Large intestine (tissue), 3 donors: ENCODE measurements around the gene INPP4B. TPM values are rescaled to one million over a fixed set of nuclear protein-coding genes. Genes with fewer than 3 reads are reported as not detected.

Experiments
- DNase-seq, 2 donors: peaks; one replicate each; pipeline versions ENCODE4 v3.0.0 to v3.0.0-alpha.2; 2013
- H3K27ac ChIP-seq: one replicate; pipeline ENCODE4 v1.5.1; 2013; ENCODE audit warnings: low read length
- H3K27me3 ChIP-seq: 2 replicates; pipeline ENCODE4 v1.6.1; 2013; ENCODE audit warnings: low read length; ENCODE audit not compliant: control insufficient read depth, insufficient read depth
- H3K36me3 ChIP-seq: 2 replicates; pipeline ENCODE4 v1.6.1; 2013; ENCODE audit warnings: low read length; ENCODE audit not compliant: control insufficient read depth, insufficient read depth
- H3K4me1 ChIP-seq: one replicate; pipeline ENCODE4 v1.6.1; 2013; ENCODE audit warnings: low read length; ENCODE audit not compliant: control insufficient read depth, insufficient read depth
- H3K4me3 ChIP-seq: one replicate; pipeline ENCODE4 v1.5.1; 2013; ENCODE audit warnings: low read length
- H3K9me3 ChIP-seq: one replicate; pipeline ENCODE4 v1.6.1; 2013; ENCODE audit warnings: mild to moderate bottlenecking, low read depth, low read length, moderate library complexity; ENCODE audit not compliant: control insufficient read depth
- WGBS: methylation state at CpG from one replicate; pipeline ENCODE4 v1.1.5; 2013; ENCODE audit warnings: low lambda C conversion rate; ENCODE audit not compliant: insufficient coverage; 5-methylcytosine and 5-hydroxymethylcytosine counted together
- polyA plus RNA-seq: library from polyadenylated mRNA; unstranded; fragments of 120-200 nt; gene quantifications from one replicate; pipeline ENCODE4 v1.2.1, GENCODE V29; 2013

The INPP4B gene
- polyA plus RNA-seq, 1 donor: 6.6 TPM

- Histone ChIP-seq H3K4me3 (no peak overlapping the region), H3K9me3 (no peaks in the 10 kb centered on the region), H3K27me3 (no peaks in the 10 kb centered on the region), H3K27ac (no peak overlapping the region), H3K36me3 (no peaks in the 10 kb centered on the region), H3K4me1 (no peaks in the 10 kb centered on the region)
- no peak for DNase-seq
These were observed 250.8 kb downstream of the INPP4B start for GRCh38 chr4:142595222-142595871.

GRCh38 chr4:142585411-142585810 lies 260.7 kb downstream of the INPP4B start:
- no peaks in the 10 kb centered on the region for H3K36me3 ChIP-seq
- no peaks in the 10 kb centered on the region for H3K4me1 ChIP-seq
- no CpG with 5 or more reads among the region's 1 CpG for WGBS
- DNase-seq: no peak
- H3K27ac ChIP-seq: no peak overlapping the region
- H3K4me3 ChIP-seq: no peak overlapping the region
- H3K27me3 ChIP-seq: no peaks in the 10 kb centered on the region
- no peaks in the 10 kb centered on the region for H3K9me3 ChIP-seq

- no peaks in the 10 kb centered on the region for H3K36me3 ChIP-seq
- WGBS: no CpG with 5 or more reads among the region's 1 CpG
- no peak overlapping the region for H3K4me3 ChIP-seq
- no peaks in the 10 kb centered on the region for H3K9me3 ChIP-seq
- H3K27ac ChIP-seq: no peak overlapping the region
- no peaks in the 10 kb centered on the region for H3K27me3 ChIP-seq
- H3K4me1 ChIP-seq: no peaks in the 10 kb centered on the region
- no peak for DNase-seq
These were observed 262.4 kb downstream of the INPP4B start for GRCh38 chr4:142583708-142584107.

- H3K27me3 ChIP-seq: no peaks in the 10 kb centered on the region
- no peaks in the 10 kb centered on the region for H3K9me3 ChIP-seq
- no peak overlapping the region for H3K27ac ChIP-seq
- no peak overlapping the region for H3K4me3 ChIP-seq
- H3K36me3 ChIP-seq: no peaks in the 10 kb centered on the region
- no peak for DNase-seq
- H3K4me1 ChIP-seq: no peaks in the 10 kb centered on the region
- no CpG with 5 or more reads among the region's 1 CpG for WGBS
These were observed 263.8 kb downstream of the INPP4B start for GRCh38 chr4:142582340-142582739.

- no peak overlapping the region for H3K27ac ChIP-seq
- H3K9me3 ChIP-seq: no peaks in the 10 kb centered on the region
- no peak overlapping the region for H3K4me3 ChIP-seq
- no peaks in the 10 kb centered on the region for H3K36me3 ChIP-seq
- no peaks in the 10 kb centered on the region for H3K27me3 ChIP-seq
- WGBS: no CpG with 5 or more reads among the region's 1 CpG
- DNase-seq: no peak
- H3K4me1 ChIP-seq: no peaks in the 10 kb centered on the region
These were observed 264.2 kb downstream of the INPP4B start for GRCh38 chr4:142581881-142582280.

GRCh38 chr4:142579443-142579842 lies 266.7 kb downstream of the INPP4B start:
- no peak overlapping the region for H3K27ac ChIP-seq
- H3K36me3 ChIP-seq: no peaks in the 10 kb centered on the region
- 100% methylated on average over 1 of the region's 2 CpGs for WGBS
- DNase-seq: no peak
- H3K27me3 ChIP-seq: no peaks in the 10 kb centered on the region
- no peaks in the 10 kb centered on the region for H3K9me3 ChIP-seq
- no peak overlapping the region for H3K4me3 ChIP-seq
- H3K4me1 ChIP-seq: no peaks in the 10 kb centered on the region

GRCh38 chr4:142574306-142574705 lies 271.8 kb downstream of the INPP4B start:
- H3K4me1 ChIP-seq: peaks cover 4% of the 10 kb centered on the region
- H3K36me3 ChIP-seq: no peaks in the 10 kb centered on the region
- no peaks in the 10 kb centered on the region for H3K9me3 ChIP-seq
- no peaks in the 10 kb centered on the region for H3K27me3 ChIP-seq
- no peak overlapping the region for H3K4me3 ChIP-seq
- no peak for DNase-seq
- 100% methylated on average over 1 of the region's 3 CpGs for WGBS
- no peak overlapping the region for H3K27ac ChIP-seq

GRCh38 chr4:142572071-142572470 lies 274.0 kb downstream of the INPP4B start:
- peaks cover 13% of the 10 kb centered on the region for H3K4me1 ChIP-seq
- no peak overlapping the region for H3K27ac ChIP-seq
- WGBS: no CpG with 5 or more reads among the region's 1 CpG
- no peaks in the 10 kb centered on the region for H3K9me3 ChIP-seq
- DNase-seq: no peak
- H3K36me3 ChIP-seq: no peaks in the 10 kb centered on the region
- no peak overlapping the region for H3K4me3 ChIP-seq
- H3K27me3 ChIP-seq: no peaks in the 10 kb centered on the region

GRCh38 chr4:142567620-142568451 lies 278.3 kb downstream of the INPP4B start:
- peak overlapping the region; percentile 92 for H3K27ac ChIP-seq
- WGBS: 17% methylated on average over 3 of the region's 4 CpGs
- DNase-seq: peak; percentile 87 to 94

GRCh38 chr4:142567199-142567598 lies 278.9 kb downstream of the INPP4B start:
- H3K27me3 ChIP-seq: no peaks in the 10 kb centered on the region
- WGBS: no CpG with 5 or more reads among the region's 5 CpGs

More at GRCh38 chr4:142567620-142568451, 278.3 kb downstream of the INPP4B start:
- H3K4me3 ChIP-seq: peak overlapping the region; percentile 31
- no peaks in the 10 kb centered on the region for H3K27me3 ChIP-seq
- H3K4me1 ChIP-seq: peaks cover 13% of the 10 kb centered on the region
- H3K9me3 ChIP-seq: no peaks in the 10 kb centered on the region
- no peaks in the 10 kb centered on the region for H3K36me3 ChIP-seq

More at GRCh38 chr4:142567199-142567598, 278.9 kb downstream of the INPP4B start:
- no peaks in the 10 kb centered on the region for H3K9me3 ChIP-seq
- DNase-seq: peak in 1 of 2 donors; percentile 66
- H3K36me3 ChIP-seq: no peaks in the 10 kb centered on the region
- H3K4me3 ChIP-seq: peak overlapping the region; percentile 31
- peak overlapping the region; percentile 92 for H3K27ac ChIP-seq
- H3K4me1 ChIP-seq: peaks cover 13% of the 10 kb centered on the region
